ENCODE data around the gene BCR.

Gene BCR

DNA sequence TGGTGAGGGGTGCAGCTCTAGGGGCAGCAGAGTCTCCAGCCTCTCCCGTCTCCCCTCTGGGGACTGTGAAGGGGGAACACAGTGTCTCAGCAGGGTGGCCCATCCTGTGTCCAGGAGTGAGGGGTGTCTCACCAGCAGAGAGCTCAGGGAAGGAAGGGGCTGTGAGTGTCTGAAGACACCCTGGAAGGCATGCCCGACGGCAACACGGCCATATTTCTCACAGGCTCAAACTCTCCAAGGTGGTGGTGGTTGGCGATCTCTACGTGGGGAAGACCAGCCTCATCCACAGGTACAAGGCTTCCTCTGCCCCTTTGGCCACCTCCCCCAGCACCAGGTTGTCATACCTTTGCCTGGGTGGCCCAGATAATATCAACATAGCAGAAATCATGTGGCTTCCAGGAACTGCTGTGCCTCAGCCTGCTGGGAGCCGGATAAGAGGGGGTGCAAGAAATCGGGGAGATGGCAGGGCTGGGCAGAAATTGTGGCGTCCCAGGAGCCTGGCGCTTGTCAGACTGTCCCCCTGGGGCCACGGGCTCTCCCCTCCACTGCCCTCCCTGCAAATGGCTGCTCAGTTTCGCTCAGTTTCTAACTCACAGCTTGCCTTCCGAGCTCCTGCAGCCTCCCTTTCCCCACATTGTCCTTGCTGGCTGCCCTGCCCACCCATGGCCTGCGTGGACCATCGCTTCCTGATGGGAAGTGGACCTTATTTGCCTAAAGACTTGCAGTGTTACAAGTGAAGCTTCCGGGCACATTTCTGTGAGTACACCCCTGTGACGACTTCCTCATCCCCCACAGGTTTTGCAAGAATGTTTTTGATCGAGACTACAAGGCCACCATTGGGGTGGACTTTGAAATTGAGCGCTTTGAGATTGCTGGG, 27.8 kb upstream of the BCR start:
- DNase-seq, result peak; percentile 53

DNA sequence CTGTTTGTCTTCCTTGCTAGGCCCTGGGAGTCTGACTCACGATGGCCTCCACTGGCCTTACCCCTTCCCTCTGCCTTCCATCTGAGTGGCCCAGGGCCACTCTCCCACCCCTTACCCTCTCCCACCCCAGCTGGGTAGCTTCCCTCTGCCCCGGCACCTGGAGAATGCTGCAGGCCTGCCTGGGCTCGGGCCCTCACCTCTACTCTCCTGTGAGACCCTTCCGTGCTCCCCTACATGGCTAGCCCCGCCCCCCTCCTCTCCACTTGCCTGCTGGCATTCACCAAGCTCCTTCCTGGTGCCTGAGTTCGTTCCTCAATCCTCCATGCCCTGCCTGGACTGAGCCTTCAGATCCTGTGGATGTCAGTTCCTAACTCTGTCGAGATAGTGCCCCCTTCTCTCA, 26.3 kb upstream of the BCR start:
- DNase-seq, result no peak

DNA sequence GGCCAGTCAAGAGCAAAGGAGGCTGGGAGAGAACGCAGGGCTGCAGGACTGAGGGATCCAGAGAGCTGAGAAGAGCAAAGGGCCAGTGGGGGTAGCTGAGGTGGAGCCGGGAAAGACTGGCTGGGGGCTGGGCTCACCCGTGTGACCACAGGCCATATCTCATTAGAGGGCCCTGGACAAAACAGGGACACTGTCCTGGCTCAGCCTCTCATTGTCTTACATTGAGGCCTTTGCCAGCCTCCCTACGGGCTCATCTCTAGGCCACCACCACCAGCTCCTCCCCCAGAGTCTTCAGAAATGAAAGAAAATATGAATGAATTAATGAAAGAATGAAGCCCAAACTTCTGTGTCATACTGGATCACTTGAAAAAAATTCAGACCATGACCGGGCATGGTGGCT, 25.8 kb upstream of the BCR start:
- no peak for DNase-seq

DNA sequence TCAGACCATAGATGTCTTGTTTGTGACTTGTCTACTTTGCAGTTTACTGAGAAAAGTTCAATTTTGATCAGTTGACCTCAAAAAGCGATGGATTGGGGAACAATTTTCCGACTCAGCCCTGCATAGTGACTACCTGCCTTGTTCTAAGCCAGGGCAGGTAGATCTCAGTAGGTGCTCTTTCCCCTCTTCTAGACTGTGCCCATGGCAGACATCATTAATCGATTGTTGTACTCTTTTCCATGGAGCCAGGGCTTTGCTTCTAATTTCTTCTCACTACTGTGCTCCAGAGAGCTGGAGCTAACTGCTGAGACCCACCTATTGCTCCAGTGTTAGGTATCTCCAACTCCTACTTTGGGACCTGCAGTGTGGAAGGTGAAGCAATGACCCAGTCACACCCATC, 25.2 kb upstream of the BCR start:
- no peak for DNase-seq

DNA sequence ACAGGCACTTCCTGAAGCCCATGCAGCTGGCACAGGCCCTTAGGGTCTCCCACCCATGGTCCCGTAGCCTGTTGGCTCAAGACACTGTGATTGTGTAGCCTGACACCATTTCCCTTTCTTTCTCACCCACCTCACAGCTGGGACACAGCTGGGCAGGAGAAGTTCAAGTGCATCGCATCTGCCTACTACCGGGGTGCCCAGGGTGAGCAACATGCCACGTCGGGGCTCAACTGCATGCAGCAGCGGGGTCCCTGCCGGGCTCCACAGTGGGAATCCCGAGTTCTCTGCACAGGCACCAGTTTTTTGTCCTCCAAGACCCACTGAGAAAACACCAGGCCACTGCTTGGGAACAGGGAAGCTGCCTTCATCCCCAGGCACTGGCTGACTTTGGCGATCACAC, 24.5 kb upstream of the BCR start:
- DNase-seq, result no peak

DNA sequence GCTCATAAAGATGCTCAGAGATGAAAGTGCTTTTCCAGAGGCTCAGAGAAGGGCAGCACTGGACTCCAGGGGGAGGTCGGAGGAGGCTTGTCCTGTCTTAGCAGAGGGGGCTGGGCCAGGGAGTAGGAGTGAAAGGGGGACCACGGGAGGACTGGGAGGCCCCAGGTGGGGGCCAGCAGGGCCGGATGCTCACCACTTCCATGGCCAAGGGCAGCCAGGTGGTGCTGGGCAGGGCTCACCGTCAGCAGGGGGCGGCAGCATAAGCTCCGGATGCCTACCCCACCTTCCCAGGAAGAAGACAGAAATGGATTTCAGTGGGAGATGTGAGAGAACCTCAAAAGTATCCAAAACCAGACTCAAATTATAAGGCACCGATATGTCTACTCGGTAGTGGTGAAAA, 24.0 kb upstream of the BCR start:
- DNase-seq, result no peak

DNA sequence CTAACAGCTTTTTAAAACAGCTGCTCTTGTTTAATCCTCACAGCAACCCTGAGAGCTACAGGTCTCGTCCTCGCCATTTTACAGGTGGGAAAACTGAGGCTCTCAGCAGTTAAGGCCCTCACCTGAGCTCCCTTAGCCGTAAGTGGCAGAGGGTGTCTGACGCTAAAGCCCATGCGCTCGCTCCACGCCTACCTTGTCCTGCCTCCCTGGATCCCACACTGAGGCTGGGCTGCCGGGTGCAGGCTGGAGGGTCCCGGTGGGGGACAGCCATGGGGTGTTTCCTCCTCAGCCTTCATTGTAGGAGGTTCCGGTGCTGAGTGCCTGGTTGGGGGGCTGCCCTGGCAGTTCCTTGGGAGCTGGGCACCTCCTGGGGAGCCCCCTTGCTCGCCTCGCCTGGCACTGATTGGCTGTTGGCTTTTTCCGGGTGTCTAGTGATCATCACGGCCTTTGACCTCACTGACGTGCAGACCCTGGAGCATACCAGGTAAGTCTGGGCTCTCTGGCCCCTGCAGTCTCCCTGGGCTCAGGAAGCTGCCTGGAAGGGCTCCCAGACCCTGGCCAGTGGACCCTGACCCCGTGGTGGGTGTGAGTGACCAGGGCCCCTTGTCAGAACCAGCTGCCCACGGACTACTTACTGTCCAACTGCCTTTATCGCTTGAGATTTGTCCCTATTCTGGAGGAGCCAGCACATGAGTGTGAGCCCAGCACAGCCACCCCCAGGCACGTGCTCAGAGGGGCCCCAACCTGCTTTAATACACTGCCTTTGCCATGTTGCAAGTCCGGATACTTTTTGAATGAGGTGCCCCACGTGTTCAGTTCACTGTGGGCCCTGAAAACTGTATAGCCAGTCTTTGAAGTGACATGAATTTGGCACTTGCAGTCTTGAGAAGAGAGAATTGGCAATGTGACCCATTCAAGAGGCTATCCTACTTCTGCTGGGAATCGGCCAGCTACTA, 22.5 kb upstream of the BCR start:
- DNase-seq, result no peak

DNA sequence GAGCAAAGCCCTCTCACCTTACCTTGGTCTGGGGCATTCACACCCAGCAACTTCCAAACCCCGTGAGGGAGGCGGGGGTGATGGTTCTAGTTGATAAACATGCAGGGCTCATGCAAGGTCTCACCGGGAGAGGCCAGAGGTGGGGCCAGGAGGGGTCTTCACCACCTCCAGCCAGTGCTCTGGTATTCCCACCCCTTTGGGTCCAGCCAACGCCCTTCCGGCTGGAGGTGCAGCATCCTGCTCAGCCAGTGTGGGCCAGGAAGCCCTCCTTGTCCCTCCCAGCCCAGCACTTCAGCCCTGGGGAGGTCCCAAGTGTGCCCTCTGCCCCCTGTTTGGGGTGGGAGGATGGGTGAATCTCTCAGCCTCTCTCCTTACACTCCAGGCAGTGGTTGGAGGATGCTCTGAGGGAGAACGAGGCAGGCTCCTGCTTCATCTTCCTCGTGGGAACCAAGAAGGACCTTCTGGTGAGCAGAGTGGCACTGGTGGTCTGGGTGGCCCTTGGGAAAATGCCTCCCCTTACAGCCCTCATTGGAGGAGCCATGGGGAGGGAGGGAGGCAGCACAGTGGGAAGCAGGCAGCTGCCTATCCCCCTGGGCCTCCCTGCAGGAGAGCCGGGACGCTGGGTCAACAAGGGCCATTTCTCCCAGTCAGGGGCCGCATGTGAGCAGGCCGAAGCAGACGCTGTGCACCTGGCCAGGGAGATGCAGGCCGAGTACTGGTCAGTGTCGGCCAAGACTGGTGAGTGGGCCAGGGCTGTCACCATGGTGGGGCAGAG, 21.6 kb upstream of the BCR start:
- no peak for DNase-seq

DNA sequence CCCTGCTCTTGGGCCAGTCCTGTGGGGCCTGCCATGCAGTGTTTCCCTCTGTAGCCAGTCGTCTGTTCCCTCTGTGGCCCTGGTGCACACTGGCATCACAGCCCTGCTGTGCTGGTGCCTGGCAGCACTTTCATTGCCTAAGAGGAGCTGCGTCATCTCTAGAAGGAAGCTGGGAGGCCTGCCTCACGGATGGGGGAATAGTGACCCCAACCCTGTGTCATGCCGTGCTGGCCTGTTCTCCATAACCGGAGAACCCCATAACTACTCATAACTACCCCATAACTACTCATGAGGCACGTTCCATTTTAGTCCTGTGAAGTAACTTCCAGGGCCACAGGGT, 21.0 kb upstream of the BCR start:
- no peak for DNase-seq

DNA sequence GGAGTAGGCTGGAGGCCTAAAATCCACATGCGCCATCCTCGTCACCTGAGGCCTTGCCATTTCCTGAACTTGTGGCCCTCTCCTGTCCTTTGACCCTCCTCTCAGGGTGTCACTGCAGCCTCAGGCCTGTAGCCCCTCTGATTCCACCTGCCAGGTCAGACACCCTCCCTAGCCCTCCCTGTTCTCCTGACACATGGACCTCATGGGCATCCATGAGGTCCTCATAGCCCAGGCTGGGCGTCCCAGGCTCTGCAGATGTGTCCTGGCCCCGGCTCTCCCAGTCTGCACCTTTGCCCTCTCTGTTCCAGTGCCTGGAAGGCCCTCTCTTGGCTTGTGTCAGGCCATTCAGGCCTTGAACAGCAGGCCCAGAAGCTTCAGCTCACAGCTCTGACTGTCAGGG, 19.3 kb upstream of the BCR start:
- no peak for DNase-seq

DNA sequence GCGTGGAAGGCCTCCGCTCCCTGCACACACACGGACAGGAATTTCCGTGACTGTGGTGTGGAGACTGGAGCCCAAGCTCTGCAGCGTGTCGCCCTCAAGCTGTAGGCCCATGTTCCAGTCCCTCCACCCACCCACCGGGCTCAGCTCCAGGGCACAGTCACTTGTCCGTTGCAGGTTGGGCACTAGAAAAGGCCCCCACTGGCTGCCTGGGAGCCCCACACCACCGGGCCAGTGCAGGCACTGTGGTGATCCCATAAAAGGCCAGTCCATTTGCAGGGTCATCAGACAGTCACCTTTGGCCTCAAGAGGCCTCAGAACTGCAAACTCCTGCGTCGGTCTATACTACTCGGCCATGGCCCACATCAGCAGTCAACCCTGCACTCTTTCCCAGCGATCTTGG, 18.7 kb upstream of the BCR start:
- no peak for DNase-seq

DNA sequence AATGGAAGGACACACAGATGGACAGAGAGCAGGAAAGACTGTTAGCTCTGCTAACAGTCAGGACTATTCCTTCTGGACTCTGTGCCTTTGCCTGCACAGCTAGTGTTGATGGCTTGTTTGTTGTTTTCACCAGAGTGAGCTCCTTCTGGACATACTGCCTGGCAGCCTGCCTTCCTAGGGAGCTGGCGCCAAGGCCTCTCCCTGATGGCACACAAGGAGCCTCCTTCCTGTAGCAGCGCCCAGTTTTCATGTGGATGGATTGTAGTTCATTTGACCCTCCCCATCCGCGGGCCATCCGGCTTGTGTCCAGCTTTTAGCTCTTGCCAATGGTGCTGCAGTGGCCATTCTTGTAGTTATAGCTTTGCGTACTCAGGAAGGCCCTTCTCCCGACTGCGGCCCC, 16.6 kb upstream of the BCR start:
- DNase-seq, result no peak

DNA sequence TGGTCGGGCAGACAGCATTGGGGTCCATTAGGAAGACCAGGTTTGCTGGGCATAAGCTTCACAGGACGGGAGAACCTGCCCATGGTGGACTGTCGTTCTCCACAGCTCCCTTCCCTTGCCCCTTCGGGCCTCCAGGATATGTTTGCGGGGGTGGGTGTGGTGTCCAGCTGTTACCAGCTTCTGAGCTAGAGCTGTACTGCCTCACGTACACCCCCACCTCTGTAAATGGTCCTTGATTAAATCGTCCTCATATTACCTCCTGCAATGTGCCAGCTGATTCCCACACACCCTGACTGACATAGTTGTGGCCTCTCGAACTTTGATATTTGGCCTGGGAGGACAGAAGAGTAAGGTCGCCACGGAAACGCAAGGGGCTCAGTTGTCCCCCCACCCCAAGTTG, 16.2 kb upstream of the BCR start:
- DNase-seq, result no peak

DNA sequence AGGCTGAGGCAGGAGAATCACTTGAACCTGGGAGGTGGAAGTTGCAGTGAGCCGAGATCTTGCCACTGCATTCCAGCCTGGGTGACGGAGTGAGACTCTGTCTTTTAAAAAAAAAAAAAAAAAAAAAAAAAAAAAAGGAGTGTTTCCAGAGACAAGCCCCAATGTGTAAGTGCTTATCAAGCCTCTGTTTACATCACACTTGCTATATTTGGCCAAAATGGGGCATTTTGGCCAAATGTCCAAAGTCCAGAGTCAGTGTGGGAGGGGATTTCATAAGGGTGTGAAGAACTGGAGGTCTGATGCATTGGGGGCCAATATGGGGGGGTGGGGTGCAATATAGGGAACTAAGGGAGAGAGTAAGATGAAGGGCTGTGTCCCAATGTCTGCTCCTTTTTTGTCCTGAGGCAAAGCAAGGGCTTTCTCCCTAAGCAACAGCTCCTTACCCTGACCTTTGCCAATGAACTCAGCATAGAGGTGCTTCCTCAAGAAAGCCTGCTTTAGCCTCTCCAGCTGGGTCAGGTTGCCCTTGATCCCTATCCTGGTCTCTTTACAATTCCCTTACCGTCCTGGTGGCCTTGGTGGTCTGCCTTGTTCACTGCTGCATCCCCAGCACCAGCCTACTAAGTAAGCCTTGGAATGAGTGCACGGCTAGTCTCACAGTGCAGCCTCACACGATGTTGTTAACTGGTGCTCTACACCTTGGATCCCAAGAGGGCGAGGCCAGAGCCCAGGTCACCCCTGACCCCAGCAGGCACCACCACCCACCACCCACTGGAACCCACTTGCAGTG, 14.1 kb upstream of the BCR start:
- DNase-seq, result no peak

DNA sequence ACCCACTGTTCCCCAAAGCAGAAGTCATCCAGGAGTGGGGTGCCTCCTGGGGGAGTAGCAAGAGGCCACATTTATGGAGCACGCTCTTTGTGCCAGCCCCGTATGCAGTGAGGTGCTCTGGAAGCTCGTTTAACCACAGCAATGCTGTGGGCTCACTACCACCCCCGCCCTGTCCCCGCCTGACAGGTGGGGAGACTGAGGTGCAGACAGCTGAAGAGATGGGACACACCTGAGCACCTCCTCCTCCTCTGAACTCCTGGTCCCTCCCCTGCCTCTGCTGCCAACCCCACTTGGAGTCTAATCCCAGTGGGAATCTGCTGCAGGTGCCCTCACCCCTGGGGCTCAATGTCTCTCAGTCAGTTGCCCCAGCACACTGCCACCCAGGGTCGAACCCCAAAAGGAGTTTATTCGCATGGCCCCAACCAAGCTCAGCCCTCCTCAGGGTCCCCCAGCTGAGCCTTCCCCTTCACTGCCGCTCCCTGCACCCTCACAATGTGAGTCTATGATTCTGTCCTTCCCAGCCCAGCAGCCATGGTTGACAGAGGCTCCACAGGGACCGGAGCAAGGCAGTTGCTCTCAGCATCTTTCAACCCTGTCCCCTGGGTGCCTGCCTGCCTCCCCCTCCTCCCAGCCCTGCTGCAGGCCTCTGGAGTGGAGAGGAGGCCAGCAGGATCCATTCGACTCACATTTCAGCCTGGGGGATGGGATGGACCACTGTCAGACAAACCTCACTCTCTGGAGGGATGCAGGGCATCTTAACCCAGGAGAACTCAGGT, 13.3 kb upstream of the BCR start:
- DNase-seq, result no peak

DNA sequence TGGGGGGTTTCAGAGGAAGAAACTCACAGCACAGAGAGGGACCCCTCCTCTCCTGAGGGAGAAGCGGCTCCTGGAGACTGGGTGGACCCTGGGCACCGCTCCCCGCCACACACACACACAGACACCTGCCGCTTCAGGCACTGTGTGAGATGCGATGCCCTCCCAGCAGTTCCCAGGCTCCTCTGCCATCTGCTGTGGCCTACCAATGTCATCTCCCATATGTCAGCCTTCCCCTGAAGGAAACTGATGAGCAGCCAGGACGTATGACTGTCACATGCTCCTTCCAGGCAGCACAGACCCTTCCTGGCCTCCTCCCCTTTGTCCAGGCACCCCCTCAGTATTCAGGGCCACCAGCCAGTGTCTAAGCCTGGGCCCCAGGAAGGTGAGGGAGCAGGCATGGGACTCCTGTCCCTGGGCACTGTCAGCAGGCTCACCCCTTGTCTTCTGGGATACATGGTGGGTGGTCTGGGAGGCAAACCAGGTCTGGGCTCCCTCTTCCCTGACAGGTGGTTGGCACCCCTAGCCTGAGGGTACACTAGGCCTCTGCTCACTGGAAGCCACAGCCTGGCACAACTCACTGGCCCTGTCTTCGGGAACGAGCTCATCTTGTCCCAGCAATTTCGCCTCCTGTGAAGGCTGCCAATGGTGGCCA, 11.8 kb upstream of the BCR start:
- DNase-seq, result no peak

DNA sequence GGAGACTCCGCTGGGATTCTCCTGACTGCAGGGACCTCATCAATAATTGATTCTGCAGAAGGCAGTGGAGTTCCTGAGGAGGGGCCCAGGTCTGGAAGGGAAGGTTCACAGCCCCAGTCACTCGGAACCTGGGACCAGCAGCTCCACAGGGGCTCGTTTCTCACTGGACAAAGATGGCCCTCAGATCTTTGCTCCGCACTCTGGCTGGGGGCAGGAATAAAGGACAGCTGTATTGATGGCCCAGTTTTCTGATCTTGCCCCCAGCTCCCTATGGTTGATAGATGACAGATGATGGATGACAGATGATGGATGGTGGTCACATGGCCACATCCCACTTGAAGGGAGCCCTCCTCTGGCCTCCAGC, 11.3 kb upstream of the BCR start:
- no peak for DNase-seq

DNA sequence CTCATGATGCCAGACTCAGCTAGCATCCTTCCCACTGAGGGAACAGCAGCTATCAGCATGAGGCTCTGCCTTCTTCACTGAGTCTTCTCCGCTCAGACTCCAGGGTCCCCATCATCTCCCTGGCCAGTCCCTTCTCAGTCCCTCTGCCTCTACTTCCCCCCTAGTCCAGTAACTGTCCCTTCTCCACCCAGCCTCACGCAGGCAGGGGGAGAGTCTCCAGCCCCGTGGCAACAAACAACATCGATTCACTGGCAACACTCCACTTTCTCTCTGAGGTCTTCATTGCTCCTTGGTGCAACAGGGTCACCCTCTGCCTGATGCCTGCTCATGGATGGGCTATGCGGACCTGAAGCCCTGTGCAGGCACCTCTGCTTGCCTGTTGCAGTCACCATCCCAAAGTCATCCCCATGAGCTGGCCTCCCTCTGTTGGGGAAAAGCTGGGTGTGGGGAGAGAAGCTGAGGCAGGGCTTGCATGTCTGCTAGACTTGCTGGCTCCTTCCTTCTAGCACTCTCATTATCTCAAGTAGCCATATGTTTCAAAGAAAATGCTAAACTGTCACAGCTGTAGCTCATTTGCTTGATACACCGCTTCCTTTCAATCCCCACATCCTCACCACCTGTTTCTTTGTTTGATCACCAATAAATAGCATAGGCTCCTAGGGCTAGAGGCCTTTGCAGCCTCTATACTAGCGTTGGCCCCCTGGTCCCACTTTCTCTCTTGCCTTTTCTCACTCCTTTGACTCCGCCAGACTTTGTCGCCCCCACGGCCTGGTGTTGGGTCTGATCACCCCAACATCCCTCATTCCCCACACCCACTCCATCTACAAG, 4.3 kb upstream of the BCR start:
- DNase-seq, result no peak

DNA sequence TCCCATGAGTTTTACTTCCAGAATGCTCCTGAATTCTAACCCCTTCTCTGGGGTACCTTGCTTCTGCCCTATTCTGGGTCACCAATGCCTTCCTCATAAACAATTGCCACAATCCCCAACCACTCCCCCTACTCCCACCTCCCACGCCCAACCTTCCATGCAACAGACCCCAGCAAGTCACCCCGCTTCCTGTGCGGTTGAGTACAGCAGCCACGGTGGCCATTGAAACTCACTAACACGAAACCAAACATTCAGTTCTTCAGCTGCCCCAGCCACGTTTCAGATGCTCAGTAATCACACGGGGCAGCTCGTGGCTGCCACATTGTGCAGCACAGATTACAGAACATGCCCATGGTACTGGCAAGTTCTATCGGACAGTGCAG, 3.7 kb upstream of the BCR start:
- no peak for DNase-seq

DNA sequence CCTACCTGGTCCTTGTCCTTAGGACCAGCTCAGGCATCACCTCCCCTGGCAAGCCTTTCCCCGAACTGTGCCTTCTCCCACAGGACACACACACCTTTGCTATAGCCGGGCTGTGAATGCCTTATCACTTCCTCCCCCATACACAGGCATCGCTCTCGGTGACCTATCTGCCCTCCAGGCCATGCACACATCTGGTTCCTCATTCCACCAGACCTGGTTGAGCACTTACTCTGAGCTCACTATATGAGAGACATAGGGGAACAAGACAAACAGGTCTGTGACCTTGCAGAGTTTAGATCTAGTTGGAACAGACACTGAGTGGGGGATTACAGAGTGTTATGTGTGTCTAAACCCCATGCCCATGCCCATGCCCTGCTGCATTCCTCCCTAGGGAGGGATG, 3.1 kb upstream of the BCR start:
- peak; percentile 13 for DNase-seq

Measured in MV-4-11 (cell line).